Measurements from ENCODE around the gene CDH12.
"Not testable (repeated sequence)": the region's sequence is repeated elsewhere in the genome, so short reads cannot be mapped to it uniquely, and the experiment has no call there.

The CDH12 gene

DNA sequence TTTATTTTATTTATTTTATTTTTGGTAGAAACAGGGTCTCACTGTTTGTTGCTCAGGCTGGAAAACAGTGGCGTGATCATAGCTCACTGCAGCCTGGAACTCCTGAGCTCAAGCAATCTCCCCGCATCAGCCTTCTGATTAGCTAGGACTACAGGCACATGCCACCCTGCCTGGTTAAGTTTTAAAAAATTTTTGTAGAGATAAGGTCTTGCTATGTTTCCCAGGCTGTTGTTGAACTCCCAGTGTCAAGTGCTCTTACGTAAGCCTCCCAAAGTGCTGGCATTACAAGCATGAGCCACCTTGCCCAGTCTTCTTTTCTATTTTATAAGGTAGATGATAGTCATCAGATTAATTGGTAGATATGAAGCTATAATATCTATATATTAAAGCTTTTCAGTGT is 382.7 kb downstream of the CDH12 start:
- no peak for DNase-seq (ENCODE audit: low read depth in 3 of 3, low spot score in 1 of 3)

DNA sequence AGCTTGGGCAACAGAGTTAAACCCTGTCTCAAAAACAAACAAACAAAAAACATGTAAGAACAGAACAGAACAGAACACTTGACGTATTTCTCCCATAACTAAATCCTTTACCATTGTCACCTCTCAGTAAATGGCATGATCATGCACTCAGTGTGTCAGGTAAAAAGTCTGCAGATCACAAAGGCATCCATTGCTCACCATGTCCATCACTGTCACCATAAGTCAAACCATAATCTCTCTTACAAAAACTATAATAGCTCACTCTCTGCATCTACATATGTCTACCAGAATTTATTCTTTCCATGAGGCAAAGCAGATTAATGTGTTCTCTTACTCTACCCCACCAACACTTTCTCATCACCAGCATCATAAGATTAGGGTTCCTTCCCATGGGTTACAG is 387.5 kb downstream of the CDH12 start:
- DNase-seq (ENCODE audit: low read depth in 3 of 3, low spot score in 1 of 3): no peak

DNA sequence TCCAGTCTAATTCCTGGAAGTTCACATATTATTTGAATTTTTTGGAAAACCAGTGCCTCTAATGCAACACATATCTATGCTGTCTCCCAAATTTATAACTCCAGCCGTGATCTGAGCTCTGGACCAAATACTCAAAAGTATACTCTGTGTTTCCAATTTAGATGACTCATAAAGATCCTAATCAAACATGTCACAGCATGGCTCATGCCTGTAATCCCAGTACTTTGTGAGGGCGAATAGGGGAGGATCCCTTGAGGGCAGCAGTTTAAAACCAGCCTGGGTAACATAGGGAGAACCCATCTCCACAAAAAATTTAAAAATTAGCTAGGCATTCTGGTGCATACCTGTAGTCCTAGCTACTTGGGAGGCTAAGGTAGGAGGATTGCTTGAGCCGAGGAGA is 388.0 kb downstream of the CDH12 start:
- no peak for DNase-seq (ENCODE audit: low read depth in 3 of 3, low spot score in 1 of 3)

DNA sequence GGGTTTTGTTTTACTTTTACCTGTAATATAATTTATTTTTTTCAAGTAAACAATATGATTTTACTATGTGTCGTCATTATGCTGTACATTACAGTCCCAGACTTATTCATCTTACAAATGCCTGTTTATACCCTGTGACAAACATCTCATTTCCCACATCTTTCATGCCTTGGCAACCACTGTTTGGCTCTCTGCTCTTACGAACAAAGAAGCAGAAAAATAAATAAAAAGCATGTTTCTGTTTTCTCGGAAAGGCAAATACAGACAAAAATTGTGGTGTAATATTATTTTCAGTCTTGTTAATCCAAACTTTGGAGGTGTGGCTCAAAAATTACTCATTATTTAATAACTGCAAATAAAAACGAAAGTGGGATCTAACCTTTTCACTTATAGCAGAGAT is 393.0 kb downstream of the CDH12 start:
- DNase-seq (ENCODE audit: low read depth in 3 of 3, low spot score in 1 of 3): no peak

GRCh38 chr5:22432905-22433304 is 420.2 kb downstream of the CDH12 start:
- no peak for DNase-seq (ENCODE audit: low read depth in 3 of 3, low spot score in 1 of 3)

GRCh38 chr5:22431840-22432239 is 421.3 kb downstream of the CDH12 start:
- DNase-seq (ENCODE audit: low read depth in 3 of 3, low spot score in 1 of 3): no peak

GRCh38 chr5:22431406-22431805 is 421.7 kb downstream of the CDH12 start:
- no peak for DNase-seq (ENCODE audit: low read depth in 3 of 3, low spot score in 1 of 3)

GRCh38 chr5:22411554-22412349 is 441.4 kb downstream of the CDH12 start:
- no peak for DNase-seq (ENCODE audit: low read depth in 3 of 3, low spot score in 1 of 3)

DNA sequence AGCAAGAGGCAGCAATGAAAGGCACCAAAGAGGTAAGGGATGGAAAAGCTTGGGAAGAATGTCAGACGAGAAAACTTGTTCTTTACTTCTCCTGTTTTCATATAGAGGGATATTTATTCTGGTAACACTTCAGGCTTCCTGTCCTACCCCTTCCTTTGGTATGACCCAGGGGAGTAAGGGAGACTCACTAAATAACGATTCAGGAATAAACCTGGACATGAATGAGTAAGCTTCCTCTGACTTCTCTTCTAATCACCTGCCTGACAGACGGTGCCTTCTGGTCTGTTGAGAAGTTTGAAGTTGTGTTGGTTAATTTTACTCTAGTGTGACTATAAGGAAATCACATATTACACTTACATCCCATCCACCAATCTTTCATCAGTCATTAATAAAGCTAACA is 461.2 kb downstream of the CDH12 start:
- DNase-seq (ENCODE audit: low read depth in 3 of 3, low spot score in 1 of 3): no peak

DNA sequence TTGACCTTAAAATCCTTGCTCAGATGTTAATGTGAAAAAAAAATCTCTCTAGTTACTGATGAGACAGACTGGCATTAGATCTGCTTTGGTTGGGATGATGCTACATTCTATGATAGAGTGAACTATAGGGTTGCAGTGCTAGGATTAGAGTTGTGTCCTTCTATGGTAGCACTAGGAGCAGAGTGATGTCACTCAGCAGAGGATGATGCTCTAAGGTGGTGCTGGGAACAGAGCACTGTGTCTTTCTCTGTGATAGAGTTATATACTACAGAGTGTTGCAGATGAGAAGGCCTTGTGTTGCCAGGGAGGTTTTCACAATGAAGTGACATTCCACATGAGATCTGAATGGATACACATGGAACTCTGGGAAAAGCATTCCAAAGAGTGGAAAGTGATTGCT is 462.3 kb downstream of the CDH12 start:
- no peak for DNase-seq (ENCODE audit: low read depth in 3 of 3, low spot score in 1 of 3)

GRCh38 chr5:22372826-22373660 is 480.1 kb downstream of the CDH12 start:
- no peak for DNase-seq (ENCODE audit: low read depth in 3 of 3, low spot score in 1 of 3)

- no peak for DNase-seq (ENCODE audit: low read depth in 3 of 3, low spot score in 1 of 3)
Observed at GRCh38 chr5:22372376-22372775, 480.8 kb downstream of the CDH12 start.

DNA sequence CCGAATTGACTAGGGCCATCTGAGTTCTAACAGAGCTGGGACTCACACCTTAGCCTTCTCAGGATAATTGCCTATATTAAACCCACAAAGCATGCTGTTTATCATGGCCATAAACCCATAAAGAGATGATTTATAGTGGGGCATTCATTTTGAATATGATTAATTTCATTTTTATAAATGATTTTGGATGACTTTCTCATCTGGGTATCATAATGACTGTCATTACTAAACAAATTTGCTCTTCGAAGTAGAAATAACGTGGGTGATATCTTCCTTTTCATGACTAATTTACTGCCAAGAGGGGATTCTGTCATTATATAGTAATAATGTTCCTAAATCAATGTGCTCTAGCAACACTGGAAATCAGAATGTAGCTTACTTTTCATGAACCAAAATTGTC is 498.2 kb downstream of the CDH12 start:
- DNase-seq (ENCODE audit: low read depth in 3 of 3, low spot score in 1 of 3): no peak

DNA sequence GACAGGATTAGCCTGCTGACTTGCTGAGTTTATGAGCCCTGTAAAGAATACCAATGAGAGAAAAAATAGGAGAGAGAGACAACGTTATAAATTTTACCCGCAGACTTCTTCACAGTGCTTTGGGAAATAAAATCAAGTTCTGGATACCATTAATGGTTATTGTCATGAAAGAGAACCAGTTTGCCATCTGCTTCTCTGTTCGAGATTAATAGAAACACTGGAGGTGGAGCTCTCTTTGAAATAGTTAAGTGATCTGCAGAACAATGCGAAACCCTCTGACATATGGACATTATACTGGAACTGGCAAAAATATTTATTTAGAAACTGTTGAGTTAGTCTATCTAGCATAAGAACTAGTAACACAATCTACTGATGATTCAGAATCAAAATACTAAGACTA is 500.7 kb downstream of the CDH12 start:
- no peak for DNase-seq (ENCODE audit: low read depth in 3 of 3, low spot score in 1 of 3)

- DNase-seq (ENCODE audit: low read depth in 3 of 3, low spot score in 1 of 3): no peak
Observed at GRCh38 chr5:22351178-22351577, 502.0 kb downstream of the CDH12 start.

DNA sequence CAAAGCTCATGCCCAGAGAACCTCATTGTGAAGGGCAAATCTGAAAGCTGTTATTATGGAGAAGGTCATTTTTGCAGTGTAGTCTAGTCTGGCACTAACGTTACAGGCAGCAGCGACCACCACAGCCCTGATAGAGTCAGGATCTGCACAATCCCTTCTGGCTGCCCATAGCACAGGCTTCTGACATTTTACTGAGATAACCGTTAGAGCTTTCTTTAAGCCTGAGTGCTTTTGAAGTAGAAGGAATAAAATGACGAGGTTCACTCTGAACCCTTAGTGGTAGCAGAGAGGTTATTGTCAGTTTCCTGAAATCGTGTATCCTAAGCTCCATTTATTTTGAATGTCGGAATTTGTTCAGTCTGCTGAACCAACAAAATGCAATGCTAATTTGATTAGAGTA is 505.1 kb downstream of the CDH12 start:
- DNase-seq (ENCODE audit: low read depth in 3 of 3, low spot score in 1 of 3): no peak

GRCh38 chr5:22344000-22344399 is 509.1 kb downstream of the CDH12 start:
- DNase-seq (ENCODE audit: low read depth in 3 of 3, low spot score in 1 of 3): no peak

DNA sequence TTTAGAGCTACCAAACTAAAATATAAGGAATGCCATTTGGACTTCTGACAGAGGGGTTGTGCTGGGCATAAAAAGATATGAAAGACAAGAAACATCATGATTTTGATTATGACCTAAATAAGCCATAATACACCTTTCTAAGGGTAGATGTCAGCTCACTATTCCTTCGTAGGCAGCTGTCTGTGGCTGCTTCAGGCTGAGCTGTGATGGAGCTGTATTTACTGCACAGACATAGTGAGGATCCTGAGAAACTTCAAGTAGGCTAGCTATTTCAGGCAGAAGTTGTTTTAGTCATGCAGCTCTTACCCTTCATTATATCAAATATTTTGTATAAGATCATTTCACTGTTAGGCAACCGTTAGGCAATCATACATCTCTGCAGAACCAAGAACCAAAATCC is 511.7 kb downstream of the CDH12 start:
- no peak for DNase-seq (ENCODE audit: low read depth in 3 of 3, low spot score in 1 of 3)

DNA sequence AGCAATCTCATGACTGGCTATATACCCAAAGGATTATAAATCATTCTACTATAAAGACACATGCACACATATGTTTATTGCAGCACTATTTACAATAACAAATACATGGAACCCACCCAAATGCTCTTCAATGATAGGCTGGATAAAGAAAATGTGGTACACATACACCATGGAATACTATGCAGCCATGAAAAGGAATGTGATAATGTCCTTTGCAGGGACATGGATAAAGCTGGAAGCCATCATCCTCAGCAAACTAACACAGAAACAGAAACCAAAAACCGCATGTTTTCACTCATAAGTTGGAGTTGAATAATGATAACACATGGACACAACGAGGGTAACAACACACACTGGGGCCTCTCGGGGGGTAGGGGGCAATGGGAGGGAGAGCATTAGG is 520.2 kb downstream of the CDH12 start:
- DNase-seq (ENCODE audit: low read depth in 3 of 3, low spot score in 1 of 3): not testable (repeated sequence)

- DNase-seq (ENCODE audit: low read depth in 3 of 3, low spot score in 1 of 3): no peak
Observed at GRCh38 chr5:22329683-22330082, 523.5 kb downstream of the CDH12 start.

DNA sequence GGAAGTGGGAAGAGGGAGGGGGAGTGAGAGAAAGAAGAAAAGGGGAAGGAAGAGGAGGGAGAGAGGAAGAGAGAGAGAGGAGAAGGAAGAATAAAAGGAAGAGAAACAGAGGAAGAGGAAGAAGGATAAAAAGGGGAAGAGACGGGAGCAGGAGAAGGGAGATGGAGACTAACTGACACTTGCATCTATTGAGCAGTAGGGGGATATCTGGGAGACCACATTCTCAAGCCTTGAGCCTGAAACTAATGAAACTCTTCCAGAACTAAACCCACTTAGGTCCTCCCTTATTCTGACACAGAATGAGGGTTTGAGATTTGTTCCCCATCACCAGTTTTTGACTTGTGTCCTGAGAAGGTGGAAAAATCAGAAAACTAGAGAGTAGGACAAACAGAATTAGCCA is 533.3 kb downstream of the CDH12 start:
- no peak for DNase-seq (ENCODE audit: low read depth in 3 of 3, low spot score in 1 of 3)

DNA sequence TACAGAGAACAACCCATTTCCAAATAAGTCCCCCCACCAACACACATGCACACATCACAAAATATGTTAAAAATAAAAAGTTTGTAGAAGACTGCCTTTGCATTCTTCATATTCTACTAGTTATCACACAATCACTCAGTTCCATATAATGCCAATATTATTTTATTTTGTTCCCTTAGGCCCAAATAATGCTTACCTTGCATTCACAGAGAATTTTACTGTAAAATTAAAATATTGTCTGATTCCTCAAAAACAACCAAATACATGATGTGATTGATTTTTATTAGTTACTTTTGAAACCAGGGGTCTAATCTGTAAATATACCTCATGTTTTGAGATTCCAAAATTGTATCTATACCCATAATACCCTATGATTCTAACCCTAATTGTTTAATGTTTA is 536.9 kb downstream of the CDH12 start:
- no peak for DNase-seq (ENCODE audit: low read depth in 3 of 3, low spot score in 1 of 3)

DNA sequence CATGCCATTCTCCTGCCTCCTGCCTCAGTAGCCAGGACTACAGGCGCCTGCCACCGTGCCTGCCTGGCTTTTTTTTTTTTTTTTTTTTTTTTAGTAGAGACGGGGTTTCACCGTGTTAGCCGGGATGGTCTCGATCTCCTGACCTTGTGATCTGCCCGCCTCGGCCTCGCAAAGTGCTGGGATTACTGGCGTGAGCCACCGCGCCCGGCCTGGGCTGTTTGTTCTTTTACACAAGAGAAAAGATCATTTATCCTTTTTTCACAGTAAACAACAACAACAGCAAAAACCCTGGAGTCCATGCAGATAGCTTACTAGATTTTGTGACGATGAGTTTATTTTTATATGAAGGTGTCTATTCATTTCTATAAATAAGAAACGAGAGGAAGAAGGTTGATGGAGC is 538.1 kb downstream of the CDH12 start:
- DNase-seq (ENCODE audit: low read depth in 3 of 3, low spot score in 1 of 3): not testable (repeated sequence)

Data from stimulated activated CD4-positive, alpha-beta T cell treated with anti-CD3 and anti-CD28 coated beads, TNF-alpha, amount 100 ng/mL, for 1 hour (primary cell).